GM23338 (cell line): ENCODE measurements around the gene LNPEP. TPM values are rescaled to one million over a fixed set of nuclear protein-coding genes. Genes with fewer than 3 reads are reported as not detected.

Source experiments
- ATAC-seq: fragments of 200-7000 bp; cut with Tn5 transposase; 3 replicates; pipeline ENCODE4 v1.9.1; 2020
- DNase-seq: peaks from one replicate; pipeline ENCODE4 v3.0.0-alpha.2; 2015; ENCODE audit warnings: low spot score
- H2AFZ ChIP-seq: fragments of 200-600 bp; sonication (generic); 2 replicates; pipeline ENCODE4 v1.8.0; 2016; ENCODE audit warnings: antibody characterized with exemption, mild to moderate bottlenecking, moderate library complexity
- H3F3A ChIP-seq: fragments of 200-600 bp; sonication (generic); replicated peaks from 2 replicates; pipeline ENCODE4 v1.8.0; 2017; ENCODE audit warnings: antibody characterized with exemption, mixed run types, low read depth
- H3K27ac ChIP-seq: fragments of 200-600 bp; sonication (generic); 2 replicates; pipeline ENCODE4 v1.6.1; 2016; ENCODE audit warnings: low read depth
- H3K27me3 ChIP-seq: fragments of 200-600 bp; sonication (generic); 2 replicates; pipeline ENCODE4 v1.8.0; 2016; ENCODE audit warnings: mild to moderate bottlenecking, mixed run types, moderate library complexity; ENCODE audit not compliant: insufficient read depth
- H3K36me3 ChIP-seq: fragments of 200-600 bp; sonication (generic); 2 replicates; pipeline ENCODE4 v1.8.0; 2016; ENCODE audit warnings: mild to moderate bottlenecking; ENCODE audit not compliant: insufficient read depth
- H3K4me1 ChIP-seq: fragments of 200-600 bp; sonication (generic); 2 replicates; pipeline ENCODE4 v1.8.0; 2016; ENCODE audit warnings: mild to moderate bottlenecking, moderate library complexity; ENCODE audit not compliant: insufficient read depth
- H3K4me2 ChIP-seq: fragments of 200-600 bp; sonication (generic); 2 replicates; pipeline ENCODE4 v1.7.1; 2017; ENCODE audit warnings: mixed run types
- H3K4me3 ChIP-seq: fragments of 200-600 bp; sonication (generic); 2 replicates; pipeline ENCODE4 v1.6.1; 2016; ENCODE audit warnings: mixed run types
- H3K79me2 ChIP-seq: fragments of 200-600 bp; sonication (generic); replicated peaks from 2 replicates; pipeline ENCODE4 v1.8.0; 2017; ENCODE audit warnings: mild to moderate bottlenecking; ENCODE audit not compliant: insufficient read depth
- H3K9me2 ChIP-seq: fragments of 200-600 bp; sonication (generic); 2 replicates; pipeline ENCODE4 v1.8.0; 2017; ENCODE audit not compliant: insufficient read depth
- H4K20me1 ChIP-seq: fragments of 200-600 bp; sonication (generic); replicated peaks from 2 replicates; pipeline ENCODE4 v1.8.0; 2017; ENCODE audit warnings: mild to moderate bottlenecking; ENCODE audit not compliant: insufficient read depth
- H3K27ac Mint-ChIP-seq: 2 replicates; pipeline ENCODE4 v1.8.0; 2020; ENCODE audit warnings: inconsistent platforms, mild to moderate bottlenecking, moderate library complexity, mixed read lengths
- H3K27me3 Mint-ChIP-seq: 3 replicates; pipeline ENCODE4 v1.8.0; 2022; ENCODE audit warnings: low read depth, mild to moderate bottlenecking, moderate library complexity, mixed read lengths, inconsistent platforms; ENCODE audit not compliant: insufficient read depth, poor library complexity
- H3K36me3 Mint-ChIP-seq: 3 replicates; pipeline ENCODE4 v1.8.0; 2021; ENCODE audit warnings: low read depth, mild to moderate bottlenecking, inconsistent platforms, moderate library complexity, mixed read lengths
- H3K4me1 Mint-ChIP-seq: 3 replicates; pipeline ENCODE4 v1.8.0; 2020; ENCODE audit warnings: mild to moderate bottlenecking, inconsistent platforms, mixed read lengths
- H3K4me3 Mint-ChIP-seq: 3 replicates; pipeline ENCODE4 v1.8.0; 2021; ENCODE audit warnings: moderate library complexity, mild to moderate bottlenecking, inconsistent platforms, mixed read lengths
- H3K9me3 Mint-ChIP-seq: 3 replicates; pipeline ENCODE4 v1.8.0; 2020; ENCODE audit warnings: moderate library complexity, mild to moderate bottlenecking, inconsistent platforms, mixed read lengths
- CREB1 ChIP-seq: fragments of 250-450 bp; sonication (Bioruptor Pico); IDR thresholded peaks from 2 replicates; pipeline ENCODE4 v1.5.0; 2020; ENCODE audit warnings: low read depth, mild to moderate bottlenecking, moderate library complexity
- ETS1 ChIP-seq: IDR thresholded peaks from 2 replicates; pipeline ENCODE4 v1.6.1; 2016; ENCODE audit warnings: antibody characterized with exemption
- EZH2 ChIP-seq: fragments of 200-600 bp; sonication (generic); IDR thresholded peaks from one replicate; pipeline ENCODE4 v1.8.0; 2017; ENCODE audit warnings: antibody characterized with exemption, mild to moderate bottlenecking, low read depth; ENCODE audit not compliant: unreplicated experiment
- EZH2phosphoT487 ChIP-seq: fragments of 200-600 bp; sonication (generic); IDR thresholded peaks from one replicate; pipeline ENCODE4 v1.8.1; 2018; ENCODE audit warnings: antibody characterized with exemption; ENCODE audit not compliant: unreplicated experiment
- JUNB ChIP-seq: IDR thresholded peaks from one replicate; pipeline ENCODE4 v1.6.1; 2016; ENCODE audit warnings: antibody characterized with exemption; ENCODE audit not compliant: unreplicated experiment
- NANOG ChIP-seq: IDR thresholded peaks from 2 replicates; pipeline ENCODE4 v1.6.1; 2016; ENCODE audit warnings: antibody characterized with exemption, borderline replicate concordance
- POLR2AphosphoS5 ChIP-seq: IDR thresholded peaks from 2 replicates; pipeline ENCODE4 v1.6.1; 2016; ENCODE audit warnings: antibody characterized with exemption, low read depth
- REST ChIP-seq: IDR thresholded peaks from one replicate; pipeline ENCODE4 v1.6.1; 2018; ENCODE audit warnings: antibody characterized with exemption; ENCODE audit not compliant: unreplicated experiment
- ZNF114 ChIP-seq: fragments of 250-450 bp; sonication (Bioruptor Pico); IDR thresholded peaks from 2 replicates; pipeline ENCODE4 v1.5.0; 2020; ENCODE audit warnings: mild to moderate bottlenecking, moderate library complexity
- ZNF462 ChIP-seq: fragments of 250-450 bp; sonication (Bioruptor Pico); IDR thresholded peaks from 2 replicates; pipeline ENCODE4 v1.5.0; 2020; ENCODE audit warnings: mild to moderate bottlenecking, moderate library complexity
- polyA plus RNA-seq: library from polyadenylated mRNA; unstranded; fragments of >200 nt; fragmentation: Nextera tagmentation; extraction: Ambion mirVana; gene quantifications from 2 replicates; pipeline ENCODE4 v1.2.1, GENCODE V29; 2016
- total RNA-seq: library from RNA; depleted of rRNA; stranded (reverse); fragments of >200 nt; shearing (Covaris generic); gene quantifications from 2 replicates; pipeline ENCODE4 v1.2.3, GENCODE V29; 2014

Gene LNPEP
- total and polyA plus RNA-seq, 2 experiments from 2014 or later: 1.2 to 8.3 TPM

GRCh38 chr5:96962540-96962991 is 26.7 kb downstream of the LNPEP start:
- Mint-ChIP-seq H3K9me3 (no peaks in the 10 kb centered on the region), H3K27ac (no peak overlapping the region), H3K36me3 (no peaks in the 10 kb centered on the region), H3K4me3 (no peak overlapping the region), H3K27me3 (peaks cover 4% of the 10 kb centered on the region), H3K4me1 (peaks cover 14% of the 10 kb centered on the region)
- 0 out of 2 replicates have a peak, but pooled peaks cover under 1% of the 10 kb centered on the region for H3K79me2 ChIP-seq
- H3K9me2 ChIP-seq: no peaks in the 10 kb centered on the region
- DNase-seq: no peak
- no peak for ATAC-seq
- H2AFZ ChIP-seq: no peak overlapping the region
- TF ChIP-seq CREB1 (CRISPR knock-in tag) (no peak), EZH2phosphoT487 (no peak), REST (no peak), ETS1 (no peak), EZH2 (no peak), JUNB (no peak)
- H3K27ac ChIP-seq: no peak overlapping the region; the same call in 1 of the 2 replicates
- no peaks in the 10 kb centered on the region for H3K36me3 ChIP-seq
- no peaks in the 10 kb centered on the region for H3K27me3 ChIP-seq
- H3K4me2 ChIP-seq: no peak overlapping the region
- H3K4me3 ChIP-seq: no peak overlapping the region
- no peaks in the 10 kb centered on the region for H4K20me1 ChIP-seq
- no peaks in the 10 kb centered on the region; the same call in none of the 2 replicates for H3K4me1 ChIP-seq
- H3F3A ChIP-seq: no peaks in the 10 kb centered on the region

GRCh38 chr5:96963267-96963666 is 27.4 kb downstream of the LNPEP start:
- H4K20me1 ChIP-seq: no peaks in the 10 kb centered on the region
- H3K4me1 Mint-ChIP-seq: peaks cover 14% of the 10 kb centered on the region
- H3K9me2 ChIP-seq: no peaks in the 10 kb centered on the region
- H3K27ac ChIP-seq: no peak overlapping the region
- H3K36me3 Mint-ChIP-seq: no peaks in the 10 kb centered on the region
- no peak overlapping the region for H3K4me3 ChIP-seq
- no peaks in the 10 kb centered on the region for H3K79me2 ChIP-seq
- peaks cover 4% of the 10 kb centered on the region for H3K27me3 Mint-ChIP-seq
- no peaks in the 10 kb centered on the region for H3K36me3 ChIP-seq
- ATAC-seq (no peak), DNase-seq (no peak)
- no peak overlapping the region; the same call in 1 of the 2 replicates for H3K27ac Mint-ChIP-seq
- H3K9me3 Mint-ChIP-seq: no peaks in the 10 kb centered on the region
- no peaks in the 10 kb centered on the region for H3K27me3 ChIP-seq
- no peak overlapping the region for H3K4me3 Mint-ChIP-seq
- no peak overlapping the region for H2AFZ ChIP-seq
- H3K4me1 ChIP-seq: no peaks in the 10 kb centered on the region; the same call in none of the 2 replicates
- no peak overlapping the region for H3K4me2 ChIP-seq
- no peaks in the 10 kb centered on the region for H3F3A ChIP-seq
- TF ChIP-seq CREB1 (CRISPR knock-in tag) (no peak), EZH2phosphoT487 (no peak), EZH2 (no peak), ZNF114 (no peak), ZNF462 (CRISPR knock-in tag) (no peak), NANOG (no peak), POLR2AphosphoS5 (no peak)
